Stimulated activated naive CD4-positive, alpha-beta T cell (primary cell): Measurements from ENCODE around the gene SGTA.

Experiments used
- DNase-seq, 6 experiments: peaks; one replicate each; lab custom pipeline; 2025; lab: John Stamatoyannopoulos, UW

The SGTA gene

GRCh38 chr19:2809387-2810140, 26.5 kb upstream of the SGTA start:
- no peak for DNase-seq

GRCh38 chr19:2808129-2808941, 25.3 kb upstream of the SGTA start:
- DNase-seq, result no peak

GRCh38 chr19:2807379-2808128, 24.5 kb upstream of the SGTA start:
- DNase-seq, result no peak

GRCh38 chr19:2806736-2807378, 23.8 kb upstream of the SGTA start:
- no peak for DNase-seq

GRCh38 chr19:2805991-2806649, 23.0 kb upstream of the SGTA start:
- no peak for DNase-seq

- DNase-seq, result no peak
These were observed 22.3 kb upstream of the SGTA start for GRCh38 chr19:2805261-2805900.

GRCh38 chr19:2804156-2805004, 21.3 kb upstream of the SGTA start:
- no peak for DNase-seq

- DNase-seq, result no peak
These were observed 20.5 kb upstream of the SGTA start for GRCh38 chr19:2803486-2804155.

- no peak for DNase-seq
These were observed 19.8 kb upstream of the SGTA start for GRCh38 chr19:2802826-2803225.

GRCh38 chr19:2800506-2800905, 17.4 kb upstream of the SGTA start:
- DNase-seq, result no peak

- DNase-seq, result no peak
These were observed 16.4 kb upstream of the SGTA start for GRCh38 chr19:2799273-2800020.

GRCh38 chr19:2798733-2799132, 15.7 kb upstream of the SGTA start:
- DNase-seq, result no peak

GRCh38 chr19:2798158-2798685, 15.1 kb upstream of the SGTA start:
- no peak for DNase-seq

GRCh38 chr19:2797280-2797679, 14.2 kb upstream of the SGTA start:
- no peak for DNase-seq

- no peak for DNase-seq
These were observed 13.7 kb upstream of the SGTA start for GRCh38 chr19:2796659-2797266.

- no peak for DNase-seq
These were observed 13.0 kb upstream of the SGTA start for GRCh38 chr19:2795827-2796658.

GRCh38 chr19:2793577-2793976, 10.5 kb upstream of the SGTA start:
- no peak for DNase-seq
